ENCODE data around the gene SLC38A10. TPM values are rescaled to one million over a fixed set of nuclear protein-coding genes. Genes with fewer than 3 reads are reported as not detected.

The SLC38A10 gene
- total and polyA plus RNA-seq, 2 donors from 2014 or later: 72.7 to 89.7 TPM

GRCh38 chr17:81218459-81218858 is 76.6 kb downstream of the SLC38A10 start:
- no peaks in the 10 kb centered on the region for H3K27me3 ChIP-seq (ENCODE audit: control insufficient read depth, insufficient read depth, low read length)
- intact Hi-C loops (cut with DNase I): loop anchor here (10.0 kb wide), 1 partner anchor 774 kb away; no protein-coding TSS in a partner anchor
- H3K36me3 ChIP-seq (ENCODE audit: control insufficient read depth in 2 of 3, insufficient read depth in 3 of 3, low read length in 3 of 3): no peaks in the 10 kb centered on the region
- no peak overlapping the region for H3K4me3 ChIP-seq (ENCODE audit: low read length in 3 of 3)
- H3K4me1 ChIP-seq (ENCODE audit: control insufficient read depth in 2 of 3, insufficient read depth in 2 of 3, low read depth in 1 of 3, low read length in 3 of 3): peaks cover 0 to 14% (median 0%) of the 10 kb centered on the region in 3 donors
- H3K9ac ChIP-seq (ENCODE audit: low read length in 3 of 3): no peak overlapping the region
- no peak for DNase-seq
- no peaks in the 10 kb centered on the region for H3K9me3 ChIP-seq (ENCODE audit: control insufficient read depth in 2 of 3, insufficient read depth in 1 of 3, low read length in 3 of 3)
- TF ChIP-seq CTCF (IDR thresholded peaks at IDR 0.05; ENCODE audit: borderline replicate concordance, extremely low read depth, insufficient read depth): no peak
- FAIRE-seq: no peak
- H3K27ac ChIP-seq (ENCODE audit: low read depth in 2 of 2, low read length in 2 of 2): no peak overlapping the region

- Histone ChIP-seq H3K9me3 (ENCODE audit: control insufficient read depth in 2 of 3, insufficient read depth in 1 of 3, low read length in 3 of 3) (no peaks in the 10 kb centered on the region), H3K9ac (ENCODE audit: low read length in 3 of 3) (no peak overlapping the region), H3K36me3 (ENCODE audit: control insufficient read depth in 2 of 3, insufficient read depth in 3 of 3, low read length in 3 of 3) (no peaks in the 10 kb centered on the region), H3K27ac (ENCODE audit: low read depth in 2 of 2, low read length in 2 of 2) (no peak overlapping the region), H3K4me3 (ENCODE audit: low read length in 3 of 3) (no peak overlapping the region), H3K27me3 (ENCODE audit: control insufficient read depth, insufficient read depth, low read length) (no peaks in the 10 kb centered on the region), H3K4me1 (ENCODE audit: control insufficient read depth in 2 of 3, insufficient read depth in 2 of 3, low read depth in 1 of 3, low read length in 3 of 3) (peaks cover 0 to 12% (median 0%) of the 10 kb centered on the region in 3 donors)
- FAIRE-seq (no peak), DNase-seq (no peak)
- no peak for TF ChIP-seq CTCF (IDR thresholded peaks at IDR 0.05; ENCODE audit: borderline replicate concordance, extremely low read depth, insufficient read depth)
- intact Hi-C loops (cut with DNase I): loop anchor here (10.0 kb wide), 1 partner anchor 773 kb away; no protein-coding TSS in a partner anchor
Observed at GRCh38 chr17:81217491-81217890, 77.6 kb downstream of the SLC38A10 start.

GRCh38 chr17:81213978-81214377 is 81.1 kb downstream of the SLC38A10 start:
- FAIRE-seq: no peak
- Histone ChIP-seq H3K9me3 (ENCODE audit: control insufficient read depth in 2 of 3, insufficient read depth in 1 of 3, low read length in 3 of 3) (no peaks in the 10 kb centered on the region), H3K4me3 (ENCODE audit: low read length in 3 of 3) (no peak overlapping the region), H3K36me3 (ENCODE audit: control insufficient read depth in 2 of 3, insufficient read depth in 3 of 3, low read length in 3 of 3) (no peaks in the 10 kb centered on the region), H3K27ac (ENCODE audit: low read depth in 2 of 2, low read length in 2 of 2) (no peak overlapping the region), H3K4me1 (ENCODE audit: control insufficient read depth in 2 of 3, insufficient read depth in 2 of 3, low read depth in 1 of 3, low read length in 3 of 3) (no peaks in the 10 kb centered on the region), H3K9ac (ENCODE audit: low read length in 3 of 3) (no peak overlapping the region), H3K27me3 (ENCODE audit: control insufficient read depth, insufficient read depth, low read length) (no peaks in the 10 kb centered on the region)
- no peak for DNase-seq
- intact Hi-C loops (cut with DNase I): loop anchor here (10.0 kb wide), 1 partner anchor 769 kb away; no protein-coding TSS in a partner anchor
- no peak for TF ChIP-seq CTCF (IDR thresholded peaks at IDR 0.05; ENCODE audit: borderline replicate concordance, extremely low read depth, insufficient read depth)

GRCh38 chr17:81212365-81212764 is 82.7 kb downstream of the SLC38A10 start:
- no peak for TF ChIP-seq CTCF (IDR thresholded peaks at IDR 0.05; ENCODE audit: borderline replicate concordance, extremely low read depth, insufficient read depth)
- Histone ChIP-seq H3K9me3 (ENCODE audit: control insufficient read depth in 2 of 3, insufficient read depth in 1 of 3, low read length in 3 of 3) (no peaks in the 10 kb centered on the region), H3K4me3 (ENCODE audit: low read length in 3 of 3) (no peak overlapping the region), H3K36me3 (ENCODE audit: control insufficient read depth in 2 of 3, insufficient read depth in 3 of 3, low read length in 3 of 3) (peaks cover 0 to 3% (median 0%) of the 10 kb centered on the region in 3 donors), H3K9ac (ENCODE audit: low read length in 3 of 3) (no peak overlapping the region), H3K27ac (ENCODE audit: low read depth in 2 of 2, low read length in 2 of 2) (no peak overlapping the region), H3K27me3 (ENCODE audit: control insufficient read depth, insufficient read depth, low read length) (no peaks in the 10 kb centered on the region), H3K4me1 (ENCODE audit: control insufficient read depth in 2 of 3, insufficient read depth in 2 of 3, low read depth in 1 of 3, low read length in 3 of 3) (no peaks in the 10 kb centered on the region)
- FAIRE-seq (no peak), DNase-seq (no peak)
- intact Hi-C loops (cut with DNase I): loop anchor here (10.0 kb wide), 1 partner anchor 768 kb away; no protein-coding TSS in a partner anchor

Data from kidney (tissue), 14 donors.